ENCODE data around the gene AP3B1.
"Not testable (repeated sequence)": the region's sequence is repeated elsewhere in the genome, so short reads cannot be mapped to it uniquely, and the experiment has no call there.

AP3B1 gene

GRCh38 chr5:78178356-78178755 is 116.1 kb downstream of the AP3B1 start:
- in situ Hi-C loops (cut with MboI; ENCODE audit: low sequenced_read_pairs), result no loop called here

GRCh38 chr5:78170335-78170734 is 124.2 kb downstream of the AP3B1 start:
- in situ Hi-C loops (cut with MboI; ENCODE audit: low sequenced_read_pairs), result not testable (repeated sequence)

GRCh38 chr5:78162253-78162862 is 132.1 kb downstream of the AP3B1 start:
- in situ Hi-C loops (cut with MboI; ENCODE audit: low sequenced_read_pairs), result no loop called here

- in situ Hi-C loops (cut with MboI; ENCODE audit: low sequenced_read_pairs), result no loop called here
These were observed 137.5 kb downstream of the AP3B1 start for GRCh38 chr5:78157001-78157400.

- in situ Hi-C loops (cut with MboI; ENCODE audit: low sequenced_read_pairs), result no loop called here
These were observed 142.8 kb downstream of the AP3B1 start for GRCh38 chr5:78151594-78152271.

- in situ Hi-C loops (cut with MboI; ENCODE audit: low sequenced_read_pairs), result no loop called here
These were observed 157.2 kb downstream of the AP3B1 start for GRCh38 chr5:78137290-78137689.

- in situ Hi-C loops (cut with MboI; ENCODE audit: low sequenced_read_pairs), result no loop called here
These were observed 161.1 kb downstream of the AP3B1 start for GRCh38 chr5:78133423-78133822.

GRCh38 chr5:78132507-78132906 is 162.0 kb downstream of the AP3B1 start:
- in situ Hi-C loops (cut with MboI; ENCODE audit: low sequenced_read_pairs), result no loop called here

- in situ Hi-C loops (cut with MboI; ENCODE audit: low sequenced_read_pairs), result no loop called here
These were observed 164.9 kb downstream of the AP3B1 start for GRCh38 chr5:78129597-78129996.

GRCh38 chr5:78127875-78128274 is 166.6 kb downstream of the AP3B1 start:
- in situ Hi-C loops (cut with MboI; ENCODE audit: low sequenced_read_pairs), result no loop called here

- in situ Hi-C loops (cut with MboI; ENCODE audit: low sequenced_read_pairs), result no loop called here
These were observed 168.0 kb downstream of the AP3B1 start for GRCh38 chr5:78126536-78126935.

GRCh38 chr5:78116167-78116566 is 178.3 kb downstream of the AP3B1 start:
- in situ Hi-C loops (cut with MboI; ENCODE audit: low sequenced_read_pairs), result no loop called here

GRCh38 chr5:78113689-78114264 is 180.7 kb downstream of the AP3B1 start:
- in situ Hi-C loops (cut with MboI; ENCODE audit: low sequenced_read_pairs), result no loop called here

- in situ Hi-C loops (cut with MboI; ENCODE audit: low sequenced_read_pairs), result no loop called here
These were observed 181.6 kb downstream of the AP3B1 start for GRCh38 chr5:78112931-78113330.

- in situ Hi-C loops (cut with MboI; ENCODE audit: low sequenced_read_pairs), result no loop called here
These were observed 184.6 kb downstream of the AP3B1 start for GRCh38 chr5:78109891-78110324.

- in situ Hi-C loops (cut with MboI; ENCODE audit: low sequenced_read_pairs), result no loop called here
These were observed 185.9 kb downstream of the AP3B1 start for GRCh38 chr5:78108564-78108963.

GRCh38 chr5:78103232-78103918 is 191.1 kb downstream of the AP3B1 start:
- in situ Hi-C loops (cut with MboI; ENCODE audit: low sequenced_read_pairs), result no loop called here

GRCh38 chr5:78102500-78102899 is 192.0 kb downstream of the AP3B1 start:
- in situ Hi-C loops (cut with MboI; ENCODE audit: low sequenced_read_pairs), result no loop called here

GRCh38 chr5:78095125-78095524 is 199.4 kb downstream of the AP3B1 start:
- in situ Hi-C loops (cut with MboI; ENCODE audit: low sequenced_read_pairs), result no loop called here

- in situ Hi-C loops (cut with MboI; ENCODE audit: low sequenced_read_pairs), result no loop called here
These were observed 204.5 kb downstream of the AP3B1 start for GRCh38 chr5:78090002-78090401.

- in situ Hi-C loops (cut with MboI; ENCODE audit: low sequenced_read_pairs), result no loop called here
These were observed 215.6 kb downstream of the AP3B1 start for GRCh38 chr5:78078858-78079257.

Data from HL-60/S4 treated with phorbol 12-myristate 13-acetate at 8.2 ng/mL for 4 days and 3 days (cell line).